GM19438 (cell line): ENCODE data around the gene RHO.
"Not testable (repeated sequence)": the region's sequence is repeated elsewhere in the genome, so short reads cannot be mapped to it uniquely, and the experiment has no call there.

Experiments
- ATAC-seq: cut with Tn5 transposase; IDR thresholded peaks from one replicate; pipeline ENCODE4 v1.9.1; 2021; ENCODE audit warnings: low read depth; ENCODE audit not compliant: unreplicated experiment

RHO gene

GRCh38 chr3:129539206-129539605 is 10.8 kb downstream of the RHO start:
- no peak for ATAC-seq

DNA sequence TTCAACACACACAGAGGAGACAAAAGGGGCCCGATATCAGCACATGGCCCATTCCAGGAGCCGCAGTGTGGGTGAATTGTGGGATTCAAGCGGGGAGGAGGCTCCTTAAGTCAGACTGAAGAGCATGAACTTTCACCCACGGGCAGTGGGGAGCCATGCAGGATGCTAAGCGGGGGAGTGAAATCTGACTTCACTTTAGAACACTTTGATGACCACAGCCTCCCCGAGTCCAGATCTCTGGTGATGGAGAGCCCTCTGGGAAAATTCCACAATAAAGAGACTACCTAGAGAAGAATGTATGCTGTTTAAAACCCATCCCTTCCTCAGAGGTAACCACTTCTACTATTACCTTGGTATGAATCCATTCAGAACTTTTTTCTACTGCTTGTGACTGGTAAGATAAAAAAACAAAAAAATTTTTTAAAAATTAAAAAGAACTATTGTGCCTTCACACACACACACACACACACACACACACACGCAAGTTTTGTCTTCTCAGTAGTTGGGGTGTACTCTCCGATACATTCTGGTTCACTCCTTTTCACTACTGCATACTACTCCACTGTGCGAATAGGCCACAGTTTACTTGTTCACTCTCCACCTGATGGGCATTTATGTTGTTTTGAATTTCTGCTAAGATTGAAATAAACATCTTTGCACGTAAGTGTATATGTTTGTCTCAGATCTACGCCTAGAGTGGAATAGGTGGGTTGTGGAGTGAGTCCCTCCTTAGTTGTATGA is 12.5 kb downstream of the RHO start:
- no peak for ATAC-seq

DNA sequence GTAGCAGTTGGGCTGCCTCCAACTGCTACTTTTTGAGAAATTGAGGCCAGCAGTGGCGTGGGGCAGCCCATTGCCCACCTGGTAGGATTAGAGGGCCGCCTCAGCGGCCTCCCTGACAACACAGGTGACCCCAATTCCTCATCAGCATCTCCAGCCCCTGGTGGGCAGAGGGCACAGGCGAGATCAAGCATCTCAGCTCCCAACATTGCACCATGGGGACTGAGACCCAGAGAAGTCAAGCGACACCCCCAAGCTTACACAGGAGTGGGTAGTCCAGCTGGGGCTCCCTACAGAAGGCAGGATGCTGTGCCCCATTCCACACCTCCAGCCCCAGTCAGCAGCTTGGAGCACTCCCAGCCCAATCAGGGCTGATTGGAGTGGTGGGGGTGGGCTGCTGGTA is 14.3 kb downstream of the RHO start:
- ATAC-seq: no peak

- no peak for ATAC-seq
Observed at GRCh38 chr3:129543156-129543790, 14.8 kb downstream of the RHO start, which contains the start of gene H1-8. Gene H1-8 (plus strand): TSS chr3:129543175. CDS start chr3:129543219, 44 bp downstream.

DNA sequence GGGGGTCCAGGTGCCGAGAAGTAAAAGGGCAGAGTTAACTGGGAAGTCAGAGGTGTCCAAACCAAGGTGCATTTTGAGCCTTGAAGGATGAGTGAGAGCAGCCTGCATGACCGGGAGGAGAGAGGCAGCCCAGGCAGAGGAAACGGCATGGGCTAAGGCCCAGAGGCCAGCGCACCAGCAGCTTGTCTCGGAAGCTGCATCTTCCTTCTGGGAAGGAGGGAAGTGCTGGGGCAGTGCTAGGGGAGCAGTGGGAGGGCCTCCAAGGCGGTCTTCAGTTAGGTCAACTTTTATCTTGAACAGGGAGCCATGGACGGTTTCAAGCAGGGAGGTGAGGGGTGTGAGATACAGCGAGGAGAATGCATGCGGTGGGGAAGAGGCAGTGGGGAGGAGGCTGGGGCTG is 15.6 kb downstream of the RHO start:
- ATAC-seq: no peak

DNA sequence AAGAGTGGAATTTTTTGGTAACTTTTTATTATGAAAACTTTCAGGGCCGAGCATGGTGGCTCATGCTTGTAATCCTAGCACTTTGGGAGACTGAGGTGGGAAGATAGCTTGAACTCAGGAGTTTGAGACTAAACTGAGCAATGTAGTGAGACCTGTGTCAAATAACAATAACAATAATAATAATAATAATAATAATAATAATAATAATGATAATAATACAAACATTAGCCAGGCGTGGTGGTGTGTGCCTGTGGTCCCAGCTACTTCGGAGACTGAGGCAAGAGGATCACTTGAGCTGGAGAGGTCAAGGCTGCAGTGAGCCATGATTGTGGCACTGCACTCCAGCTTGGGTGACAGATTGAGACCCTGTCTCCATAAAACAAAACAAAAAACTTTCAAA is 17.5 kb downstream of the RHO start:
- ATAC-seq: not testable (repeated sequence)

GRCh38 chr3:129547241-129547640 is 18.8 kb downstream of the RHO start:
- ATAC-seq: no peak

DNA sequence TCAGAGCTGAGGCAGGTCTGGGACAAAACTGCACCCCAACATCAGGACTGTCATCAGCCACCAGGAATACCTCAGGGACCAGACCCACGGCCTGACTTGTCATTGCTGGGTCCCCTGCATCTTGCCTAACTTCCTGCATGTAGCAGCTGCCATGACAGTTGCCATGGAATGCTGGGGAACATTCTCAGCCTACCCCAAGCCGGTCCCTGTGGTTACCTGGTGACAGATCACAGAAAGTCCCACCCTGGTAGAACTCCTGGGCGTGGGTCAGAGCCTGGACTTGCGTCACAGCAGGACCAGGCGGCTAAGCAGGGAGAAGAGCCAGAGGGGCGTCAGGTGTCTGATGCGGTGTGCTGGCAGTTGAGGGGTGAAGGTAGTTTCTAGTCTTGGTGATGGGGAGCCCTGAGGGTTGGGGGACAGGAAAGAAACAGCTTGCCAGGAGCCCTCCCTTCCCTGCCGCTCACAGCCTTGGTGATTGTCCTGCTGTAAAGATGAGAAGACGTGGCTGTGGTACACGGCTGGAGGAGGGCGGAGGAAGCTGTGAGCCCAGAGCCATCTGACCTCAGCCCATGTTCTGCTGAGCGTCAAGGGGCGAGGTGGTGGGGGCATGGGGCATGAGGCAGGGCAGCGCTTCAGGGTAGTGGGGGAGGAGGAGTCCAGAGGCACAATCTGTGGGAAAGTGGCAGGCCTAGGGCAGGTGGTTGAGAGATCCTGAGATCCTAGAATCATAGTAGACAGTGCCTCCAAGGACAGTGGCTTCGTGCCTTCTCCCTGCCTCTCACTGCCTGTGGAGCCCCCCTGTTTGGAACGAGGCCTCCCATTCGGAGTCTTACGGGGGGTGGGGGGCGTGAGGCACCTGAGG is 19.9 kb downstream of the RHO start:
- ATAC-seq: no peak

DNA sequence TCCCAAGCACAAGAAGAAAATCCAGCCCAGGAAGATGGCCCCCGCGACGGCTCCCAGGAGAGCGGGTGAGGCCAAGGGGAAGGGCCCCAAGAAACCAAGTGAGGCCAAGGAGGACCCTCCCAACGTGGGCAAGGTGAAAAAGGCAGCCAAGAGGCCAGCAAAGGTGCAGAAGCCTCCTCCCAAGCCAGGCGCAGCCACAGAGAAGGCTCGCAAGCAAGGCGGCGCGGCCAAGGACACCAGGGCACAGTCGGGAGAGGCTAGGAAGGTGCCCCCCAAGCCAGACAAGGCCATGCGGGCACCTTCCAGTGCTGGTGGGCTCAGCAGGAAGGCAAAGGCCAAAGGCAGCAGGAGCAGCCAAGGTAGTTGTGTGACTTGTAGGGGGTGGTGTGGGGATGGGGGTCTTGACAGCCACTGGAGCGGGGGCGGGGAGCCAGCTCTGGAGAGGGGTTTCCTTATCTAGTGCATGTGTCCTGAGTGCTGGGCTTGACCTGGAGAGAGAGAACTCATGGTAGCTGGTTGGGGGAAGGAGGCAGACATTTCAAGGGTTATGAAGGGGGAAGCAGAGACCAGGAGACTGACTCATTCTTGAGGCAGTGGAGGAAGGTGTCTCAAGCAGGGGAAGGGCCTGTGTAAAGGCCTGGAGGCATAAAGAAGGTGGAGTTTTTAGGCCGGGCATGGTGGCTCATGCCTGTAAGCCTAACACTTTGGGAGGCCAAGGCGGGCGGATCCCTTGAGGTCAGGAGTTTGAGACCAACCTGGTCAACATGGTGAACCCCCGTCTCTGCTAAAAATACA is 20.8 kb downstream of the RHO start:
- no peak for ATAC-seq

GRCh38 chr3:129549805-129550204 is 21.4 kb downstream of the RHO start:
- no peak for ATAC-seq

GRCh38 chr3:129552287-129553050 is 24.0 kb downstream of the RHO start:
- no peak for ATAC-seq

- ATAC-seq: no peak
Observed at GRCh38 chr3:129553171-129553570, 24.7 kb downstream of the RHO start.

- ATAC-seq: no peak
Observed at GRCh38 chr3:129553719-129554118, 25.3 kb downstream of the RHO start.

DNA sequence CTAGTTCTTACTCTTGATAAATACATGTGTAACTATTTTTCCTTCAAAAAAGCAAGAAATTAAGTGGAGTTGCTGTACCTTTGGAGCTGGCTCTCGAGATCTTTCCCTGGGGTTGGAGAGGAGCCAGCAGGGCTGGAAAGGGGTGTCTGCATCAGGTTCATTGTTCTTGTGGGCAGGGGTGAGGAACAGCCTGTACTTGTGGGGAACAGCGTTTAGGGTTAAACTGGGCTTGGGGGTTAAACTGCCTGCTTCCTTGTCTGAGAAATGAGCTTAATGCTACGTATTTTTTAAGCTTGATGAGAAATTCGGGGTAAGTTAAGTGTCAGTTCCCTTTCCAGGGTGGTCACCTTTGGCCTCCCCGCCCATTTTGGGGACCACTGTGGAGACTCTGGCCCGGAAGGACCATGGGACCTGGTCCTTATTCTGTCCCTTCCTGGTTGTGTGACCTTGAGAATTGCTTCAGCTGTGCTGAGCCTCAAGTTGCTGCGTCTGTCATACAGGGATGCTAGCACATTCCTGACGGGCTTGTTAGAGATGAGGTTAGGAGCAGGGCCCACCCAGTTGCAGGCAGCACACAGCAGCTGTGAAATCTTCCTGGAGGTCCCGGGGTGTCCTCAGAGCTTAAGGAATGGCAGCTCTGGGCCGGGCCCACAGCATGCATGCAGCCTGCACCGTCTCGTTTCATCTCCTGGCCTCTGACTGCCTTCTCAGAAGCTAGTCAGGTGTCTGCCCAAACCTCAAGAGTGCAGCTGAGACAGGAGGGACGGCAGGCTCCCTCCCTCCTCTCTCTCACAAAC is 26.1 kb downstream of the RHO start:
- no peak for ATAC-seq

- no peak for ATAC-seq
Observed at GRCh38 chr3:129555153-129555550, 26.7 kb downstream of the RHO start.

DNA sequence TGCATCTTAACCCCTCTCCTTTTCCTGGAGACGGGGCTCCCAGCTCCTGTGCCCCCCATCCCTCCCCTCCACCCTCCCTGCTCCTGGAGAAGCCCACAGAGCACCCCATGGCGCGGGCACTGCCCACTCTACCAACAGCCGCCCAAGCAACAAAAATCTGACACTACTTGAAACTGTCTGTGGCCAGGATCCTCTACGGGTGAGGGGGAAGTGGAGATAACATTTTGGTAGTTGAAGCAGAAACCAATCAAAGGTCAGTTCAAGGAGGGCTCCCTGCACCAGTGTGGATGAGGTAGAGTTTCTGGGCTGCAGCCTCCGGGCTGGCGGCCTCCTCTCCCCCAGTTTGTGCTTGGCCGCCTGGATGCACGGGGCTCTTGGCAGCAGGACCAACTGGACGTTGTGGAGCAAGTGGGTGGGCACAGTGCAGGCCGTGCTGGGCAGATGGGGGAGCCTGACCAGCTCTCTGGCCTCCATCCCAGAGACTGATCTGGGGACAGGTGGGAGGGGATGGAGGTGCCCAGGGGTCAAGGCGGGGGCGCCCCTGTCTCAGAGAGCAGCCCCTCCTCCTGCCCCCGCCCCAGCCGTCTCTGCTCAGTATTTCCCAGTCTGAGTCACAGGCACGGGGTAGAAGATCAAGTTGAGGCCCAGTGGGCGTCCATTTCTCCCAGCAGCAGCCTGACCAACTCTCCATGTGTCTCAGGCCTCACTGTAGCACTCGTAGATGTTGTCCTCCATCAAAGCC is 27.3 kb downstream of the RHO start:
- no peak for ATAC-seq

DNA sequence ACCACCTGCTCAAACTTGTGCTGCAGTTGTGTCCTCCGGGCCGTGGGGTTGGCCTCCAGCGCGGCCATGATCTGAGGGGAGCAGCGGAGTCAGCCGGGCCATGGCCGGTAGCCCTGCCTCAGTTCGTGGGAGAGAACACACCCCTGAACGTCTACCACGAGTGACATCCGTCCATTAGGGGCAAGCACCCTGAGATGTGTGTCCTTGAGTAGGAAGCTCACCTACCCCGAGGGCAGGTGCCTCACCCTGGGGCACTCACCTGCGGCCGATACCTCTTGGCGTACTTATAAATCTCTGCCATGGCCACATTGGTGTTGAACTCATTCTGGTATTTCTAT is 27.9 kb downstream of the RHO start:
- ATAC-seq: no peak

GRCh38 chr3:129556890-129557547 is 28.6 kb downstream of the RHO start:
- no peak for ATAC-seq
